HG03354 (cell line): ENCODE data around the gene ZNF394.
"Not testable (repeated sequence)": the region's sequence is repeated elsewhere in the genome, so short reads cannot be mapped to it uniquely, and the experiment has no call there.

Experiments
- ATAC-seq: cut with Tn5 transposase; IDR thresholded peaks from one replicate; pipeline ENCODE4 v1.9.1; 2021; ENCODE audit warnings: mild to moderate bottlenecking; ENCODE audit not compliant: unreplicated experiment, poor library complexity, severe bottlenecking

ZNF394 gene

GRCh38 chr7:99499721-99500636 lies at the start of gene ZNF394:
ZNF394 (minus strand) TSS chr7:99500281; CDS start chr7:99500093, 188 bp downstream.
- ATAC-seq, result peak; percentile 54

DNA sequence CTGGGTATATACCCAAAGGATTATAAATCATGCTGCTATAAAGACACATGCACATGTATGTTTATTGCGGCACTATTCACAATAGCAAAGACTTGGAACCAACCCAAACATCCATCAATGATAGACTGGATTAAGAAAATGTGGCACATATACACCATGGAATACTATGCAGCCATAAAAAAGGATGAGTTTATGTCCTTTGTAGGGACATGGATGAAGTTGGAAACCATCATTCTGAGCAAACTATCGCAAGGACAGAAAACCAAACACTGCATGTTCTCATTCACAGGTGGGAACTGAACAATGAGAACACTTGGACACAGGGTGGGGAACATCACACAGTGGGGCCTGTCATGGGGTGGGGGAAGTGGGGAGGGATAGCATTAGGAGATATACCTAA lies 49.5 kb upstream of the ZNF394 start:
- ATAC-seq, result not testable (repeated sequence)

DNA sequence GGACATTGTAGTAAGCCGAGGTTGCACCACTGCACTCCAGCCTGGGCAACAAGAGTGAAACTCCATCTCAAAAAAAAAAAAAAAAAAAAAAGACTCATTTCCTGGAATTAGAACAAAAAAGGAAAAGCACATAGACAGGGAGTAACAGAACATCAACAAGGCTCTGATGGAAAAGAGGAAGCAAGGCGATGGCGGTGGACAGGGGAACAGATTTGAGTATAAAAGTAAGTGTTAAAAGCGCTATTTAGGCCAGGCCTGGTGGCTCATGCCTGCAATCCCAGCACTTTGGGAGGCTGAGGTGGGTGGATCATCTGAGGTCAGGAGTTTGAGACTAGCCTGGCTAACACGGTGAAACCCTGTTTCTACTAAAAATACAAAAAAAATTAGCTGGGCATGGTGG lies 45.2 kb upstream of the ZNF394 start:
- ATAC-seq, result not testable (repeated sequence)

GRCh38 chr7:99543916-99544315 lies 43.8 kb upstream of the ZNF394 start:
- ATAC-seq, result no peak

DNA sequence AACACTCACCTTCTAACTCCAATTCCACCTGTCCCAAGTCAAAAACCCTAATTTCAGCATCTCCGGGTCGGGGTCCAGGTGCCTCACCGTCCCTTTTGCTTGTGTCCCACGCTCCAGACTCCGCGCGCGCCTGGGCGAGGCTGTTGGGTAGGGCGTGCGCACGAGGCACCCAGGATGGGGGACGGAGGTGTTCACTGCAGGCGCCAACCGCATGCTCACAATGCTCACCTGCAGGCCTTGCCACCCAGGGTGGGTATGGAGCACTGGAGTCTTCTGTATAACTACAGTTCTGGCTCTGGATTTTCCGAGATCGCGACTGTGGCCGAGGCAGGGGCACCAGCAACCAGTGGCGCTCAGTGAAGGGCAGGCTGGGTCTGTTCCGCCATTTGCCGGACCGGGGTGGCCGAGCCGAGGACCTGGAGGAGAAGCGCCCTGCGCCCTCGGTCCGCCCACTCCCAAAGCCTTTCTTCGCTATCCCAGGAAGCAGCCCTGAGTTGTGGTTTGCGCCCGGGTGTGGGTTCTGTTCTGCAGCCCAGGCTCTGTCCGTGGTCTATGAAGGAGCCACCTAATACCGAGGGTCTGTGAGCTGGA lies 43.1 kb upstream of the ZNF394 start:
- no peak for ATAC-seq

- ATAC-seq, result no peak
Observed at GRCh38 chr7:99541212-99541611, 41.1 kb upstream of the ZNF394 start.

GRCh38 chr7:99540542-99540941 lies 40.5 kb upstream of the ZNF394 start:
- no peak for ATAC-seq

DNA sequence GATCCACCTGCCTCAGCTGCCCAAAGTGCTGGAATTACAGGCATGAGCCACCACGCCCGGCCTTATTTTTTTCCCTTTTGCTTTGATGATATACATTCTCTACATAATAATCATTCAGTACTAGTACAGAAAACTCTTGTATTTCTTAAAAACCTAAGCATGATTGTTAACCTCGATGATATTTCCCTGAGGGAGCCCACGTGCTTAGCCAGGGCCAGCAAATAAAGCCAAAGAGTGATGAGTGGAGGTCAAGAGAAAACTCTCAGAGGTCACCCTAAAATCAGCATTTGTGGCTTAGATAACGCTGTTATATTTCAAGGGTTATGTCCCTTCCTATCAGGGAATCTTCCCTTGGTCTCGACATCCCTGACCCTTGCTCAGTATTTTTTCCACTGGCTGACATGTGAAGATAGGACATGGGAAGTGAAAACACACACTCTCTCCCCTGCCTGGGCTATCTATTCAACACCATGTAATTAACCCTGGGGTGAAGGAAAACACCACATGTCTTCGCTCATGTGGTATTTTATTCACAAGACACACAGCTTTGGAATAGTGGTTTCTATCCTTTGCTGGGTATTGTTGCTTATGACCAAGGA lies 39.2 kb upstream of the ZNF394 start:
- ATAC-seq, result no peak

- no peak for ATAC-seq
Observed at GRCh38 chr7:99535667-99536066, 35.6 kb upstream of the ZNF394 start.

- no peak for ATAC-seq
Observed at GRCh38 chr7:99531354-99531765, 31.3 kb upstream of the ZNF394 start.

DNA sequence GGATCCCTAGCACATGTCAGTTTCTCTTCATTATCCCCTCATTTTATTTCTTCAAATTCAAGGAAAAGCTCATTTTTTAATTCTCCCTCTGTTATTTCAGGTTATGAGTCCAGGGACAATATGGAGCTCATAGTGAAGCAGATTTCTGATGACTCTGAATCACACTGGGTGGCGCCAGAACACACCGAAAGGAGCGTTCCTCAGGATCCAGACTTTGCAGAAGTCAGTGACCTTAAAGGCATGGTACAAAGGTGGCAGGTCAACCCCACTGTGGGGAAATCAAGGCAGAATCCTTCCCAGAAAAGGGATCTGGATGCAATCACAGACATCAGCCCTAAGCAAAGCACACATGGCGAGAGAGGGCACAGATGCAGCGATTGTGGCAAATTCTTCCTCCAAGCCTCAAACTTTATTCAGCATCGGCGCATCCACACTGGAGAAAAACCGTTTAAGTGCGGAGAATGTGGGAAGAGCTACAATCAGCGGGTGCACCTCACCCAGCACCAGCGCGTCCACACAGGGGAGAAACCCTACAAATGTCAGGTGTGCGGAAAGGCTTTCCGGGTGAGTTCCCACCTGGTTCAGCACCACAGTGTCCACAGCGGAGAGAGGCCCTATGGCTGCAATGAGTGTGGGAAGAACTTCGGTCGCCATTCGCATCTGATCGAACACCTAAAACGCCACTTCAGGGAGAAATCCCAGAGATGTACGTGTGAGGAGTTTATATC lies 25.8 kb upstream of the ZNF394 start:
- no peak for ATAC-seq

DNA sequence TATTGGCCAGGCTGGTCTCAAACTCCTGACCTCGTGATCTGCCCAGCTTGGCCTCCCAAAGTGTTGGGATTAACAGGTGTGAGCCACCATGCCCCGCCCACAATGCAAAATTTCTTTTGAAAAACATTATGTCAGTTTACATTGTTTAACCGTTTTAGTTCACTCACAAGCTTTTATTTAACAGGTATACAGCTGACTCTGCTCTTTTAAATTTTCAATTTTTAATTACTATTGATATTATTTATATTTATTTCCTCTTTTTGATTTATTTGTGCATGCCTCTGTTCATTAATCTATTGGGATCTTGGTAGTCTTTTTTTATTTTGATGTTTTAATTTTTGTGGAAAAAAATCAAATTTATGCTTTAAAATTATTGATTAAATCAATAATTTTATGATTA lies 21.3 kb upstream of the ZNF394 start:
- ATAC-seq, result no peak

- no peak for ATAC-seq
Observed at GRCh38 chr7:99514050-99514449, 14.0 kb upstream of the ZNF394 start.

GRCh38 chr7:99505324-99505662 lies 5.2 kb upstream of the ZNF394 start:
- ATAC-seq, result peak; percentile 5

DNA sequence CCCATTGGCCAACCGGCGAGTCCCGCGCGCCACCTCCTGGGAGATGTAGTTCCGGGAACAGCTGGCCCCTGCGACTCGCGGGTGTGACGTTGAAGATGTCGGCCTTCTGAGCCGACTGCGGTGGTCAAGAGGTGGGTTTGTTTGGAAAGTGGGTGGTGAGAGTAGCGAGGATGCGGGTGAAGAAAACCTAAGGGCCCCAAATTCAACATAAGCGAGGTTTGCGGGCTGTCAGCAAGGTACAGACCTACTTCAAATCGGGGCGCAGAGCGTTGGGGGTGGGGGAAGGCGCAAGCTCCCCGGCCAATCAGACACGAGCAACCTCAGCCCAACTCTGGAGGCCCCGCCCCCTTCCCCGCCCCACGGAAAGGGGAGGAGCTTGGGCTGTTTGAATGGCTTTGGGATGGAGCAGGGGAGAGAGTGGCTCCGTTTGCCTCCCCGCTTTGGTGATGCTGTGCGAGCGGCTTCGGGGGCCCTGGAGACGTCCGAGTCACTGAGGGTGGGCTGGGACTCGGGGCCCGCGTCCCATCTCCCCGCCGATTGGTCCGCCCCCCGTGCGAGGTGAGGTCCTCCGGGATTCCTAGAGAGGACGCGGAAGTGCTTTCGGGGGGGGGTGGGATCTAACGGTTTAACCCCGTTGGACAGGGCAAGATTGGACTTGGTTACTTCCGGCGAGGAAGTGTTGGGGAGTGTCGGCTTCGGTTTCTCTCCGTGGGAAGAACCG lies 4.7 kb upstream of the ZNF394 start, which contains the start of gene ZKSCAN5:
Gene ZKSCAN5, plus strand, starts transcription at position 60 of the 721 bp plus-strand sequence. CDS start 1,383 bp downstream, outside the sequence.
- ATAC-seq, result peak; percentile 82

GRCh38 chr7:99504281-99504602 lies 4.2 kb upstream of the ZNF394 start:
- ATAC-seq, result no peak

DNA sequence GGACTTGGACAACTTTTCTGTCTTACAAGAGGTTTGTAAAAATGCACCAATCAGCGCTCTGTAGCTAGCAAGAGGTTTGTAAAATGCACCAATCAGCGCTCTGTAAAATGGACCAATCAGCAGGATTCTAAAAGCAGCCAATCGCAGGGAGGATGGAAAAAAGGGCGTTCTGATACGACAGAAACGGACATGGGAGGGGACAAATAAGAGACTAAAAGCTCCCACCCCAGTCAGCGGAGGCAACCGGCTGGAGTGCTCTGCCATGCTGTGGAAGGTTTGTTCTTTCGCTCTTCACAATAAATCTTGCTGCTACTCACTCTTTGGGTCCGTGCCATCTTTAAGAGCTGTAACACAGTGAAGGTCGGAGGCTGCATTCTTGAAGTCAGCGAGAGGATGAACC lies 1.2 kb upstream of the ZNF394 start:
- ATAC-seq, result not testable (repeated sequence)

DNA sequence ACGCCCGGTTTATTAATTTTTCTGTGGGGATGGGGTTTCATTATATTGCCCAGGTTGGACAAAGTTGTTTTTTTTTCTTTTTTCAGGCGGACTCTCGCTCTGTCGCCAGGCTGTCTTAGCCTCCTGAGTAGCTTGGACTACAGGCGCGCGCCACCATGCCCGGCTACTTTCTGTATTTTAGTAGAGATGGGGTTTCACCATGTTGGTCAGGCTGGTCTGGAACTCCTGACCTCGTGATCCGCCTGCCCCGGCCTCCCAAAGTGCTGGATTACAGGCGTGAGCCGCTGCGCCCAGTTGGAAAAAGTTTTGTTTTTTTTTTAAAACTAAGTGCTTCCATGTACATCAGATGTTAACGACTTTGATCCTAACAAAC lies 542 bp upstream of the ZNF394 start:
- no peak for ATAC-seq

DNA sequence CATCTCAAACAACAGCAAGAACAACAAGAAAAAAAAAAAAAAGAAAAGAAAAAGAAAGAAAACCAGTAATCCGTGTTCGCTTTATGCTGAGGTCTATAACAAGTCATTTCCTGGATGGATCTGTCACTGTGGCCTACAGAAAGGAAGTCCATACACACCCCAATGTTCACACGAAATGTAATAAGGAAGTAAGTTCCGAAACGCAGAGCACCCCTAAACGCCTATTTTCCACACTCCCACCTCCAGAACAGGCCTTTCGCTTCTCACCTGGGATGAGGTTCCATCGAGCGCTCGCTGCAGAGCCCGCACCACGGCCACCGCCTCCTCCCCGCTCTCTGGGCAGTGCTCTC lies 735 bp downstream of the ZNF394 start:
- ATAC-seq, result peak; percentile 3

- no peak for ATAC-seq
Observed at GRCh38 chr7:99498546-99498944, 1.5 kb downstream of the ZNF394 start.
